HepG2 (cell line): ENCODE results near the gene CCL16. TPM values are rescaled to one million over a fixed set of nuclear protein-coding genes. Genes with fewer than 3 reads are reported as not detected.
A peak's percentile ranks its signal among the peaks of the same experiment; 100 is the strongest.

Experiments
- ADNP ChIP-seq: sonication (generic); formaldehyde crosslinking; IDR thresholded peaks from 2 replicates; pipeline ENCODE4 v1.4.0; 2020; ENCODE audit warnings: missing genetic modification reagents
- ASH2L ChIP-seq: fragments of 300-600, 200-600 bp; sonication (generic); IDR thresholded peaks from 2 replicates; pipeline ENCODE4 v1.7.0; 2017; ENCODE audit warnings: low read depth, mild to moderate bottlenecking, moderate library complexity, mixed read lengths, low read length; ENCODE audit not compliant: insufficient read length
- HDAC6 ChIP-seq: fragments of 200-600 bp; sonication (generic); IDR thresholded peaks from 2 replicates; pipeline ENCODE4 v1.7.0; 2017; ENCODE audit warnings: mild to moderate bottlenecking, antibody characterized with exemption, low read length, low read depth
- JUN ChIP-seq: sonication (generic); formaldehyde crosslinking; IDR thresholded peaks from 2 replicates; pipeline ENCODE4 v1.4.0; 2020; ENCODE audit warnings: mild to moderate bottlenecking, missing genetic modification reagents
- KLF9 ChIP-seq: IDR thresholded peaks from 2 replicates; pipeline ENCODE4 v1.6.1; 2016; ENCODE audit warnings: low read depth
- MLLT10 ChIP-seq: sonication (generic); formaldehyde crosslinking; IDR thresholded peaks from 2 replicates; pipeline ENCODE4 v1.4.0; 2020; ENCODE audit warnings: missing genetic modification reagents
- PHF8 ChIP-seq: sonication (generic); formaldehyde crosslinking; IDR thresholded peaks from 2 replicates; pipeline ENCODE4 v1.5.0; 2020; ENCODE audit warnings: missing genetic modification reagents
- REXO4 ChIP-seq: sonication (generic); formaldehyde crosslinking; IDR thresholded peaks from 2 replicates; pipeline ENCODE4 v1.8.0; 2022; ENCODE audit warnings: missing genetic modification reagents, mild to moderate bottlenecking, borderline replicate concordance
- SMAD1 ChIP-seq: sonication (generic); formaldehyde crosslinking; IDR thresholded peaks from 2 replicates; pipeline ENCODE4 v1.4.0; 2020; ENCODE audit warnings: missing genetic modification reagents, low read depth, mild to moderate bottlenecking, borderline replicate concordance
- TMF1 ChIP-seq: sonication (generic); formaldehyde crosslinking; IDR thresholded peaks from 2 replicates; pipeline ENCODE4 v1.8.1; 2022; ENCODE audit warnings: low read depth, missing genetic modification reagents
- YEATS4 ChIP-seq: sonication (generic); formaldehyde crosslinking; IDR thresholded peaks from 2 replicates; pipeline ENCODE4 v1.4.0; 2020; ENCODE audit warnings: missing genetic modification reagents, borderline replicate concordance
- ZFP36L1 ChIP-seq: sonication (generic); formaldehyde crosslinking; IDR thresholded peaks from 2 replicates; pipeline ENCODE4 v1.8.0; 2022; ENCODE audit warnings: mild to moderate bottlenecking, missing genetic modification reagents, moderate library complexity
- ZFY ChIP-seq: sonication (generic); formaldehyde crosslinking; IDR thresholded peaks from 2 replicates; pipeline ENCODE4 v1.4.0; 2020; ENCODE audit warnings: missing genetic modification reagents
- ZNF101 ChIP-seq: sonication (generic); formaldehyde crosslinking; IDR thresholded peaks from 2 replicates; pipeline ENCODE4 v1.4.0; 2020; ENCODE audit warnings: mild to moderate bottlenecking, low read depth, missing genetic modification reagents, borderline replicate concordance
- ZNF263 ChIP-seq: sonication (generic); formaldehyde crosslinking; IDR thresholded peaks from 2 replicates; pipeline ENCODE4 v1.4.0; 2020; ENCODE audit warnings: missing genetic modification reagents
- ZNF326 ChIP-seq: sonication (generic); formaldehyde crosslinking; IDR thresholded peaks from 2 replicates; pipeline ENCODE4 v1.4.0; 2020; ENCODE audit warnings: missing genetic modification reagents, borderline replicate concordance
- ZNF44 ChIP-seq: sonication (generic); formaldehyde crosslinking; IDR thresholded peaks from 2 replicates; pipeline ENCODE4 v1.5.1; 2020; ENCODE audit warnings: mild to moderate bottlenecking, missing genetic modification reagents
- ZNF770 ChIP-seq: sonication (generic); formaldehyde crosslinking; IDR thresholded peaks from 2 replicates; pipeline ENCODE4 v1.5.0; 2020; ENCODE audit warnings: mild to moderate bottlenecking, missing genetic modification reagents
- ZSCAN29 ChIP-seq: sonication (generic); formaldehyde crosslinking; conservative IDR thresholded peaks from 2 replicates; pipeline ENCODE4 v1.4.0; 2020; ENCODE audit warnings: mild to moderate bottlenecking, missing genetic modification reagents
- ZSCAN30 ChIP-seq: sonication (generic); formaldehyde crosslinking; IDR thresholded peaks from 2 replicates; pipeline ENCODE4 v1.5.0; 2020; ENCODE audit warnings: mild to moderate bottlenecking, missing genetic modification reagents
- polyA plus RNA-seq, 8 experiments: library from polyadenylated mRNA; depleted of rRNA in 3 of 8; stranded (reverse) in 7 of 8; unstranded in 1 of 8; fragments of >200 nt; fragmentation: Illumina TruSeq in 4 of 8; extraction: Trizol in 4 of 8; gene quantifications; 2 replicates each; pipeline versions ENCODE4 v1.2.1 to v1.2.3, GENCODE V29; 2011 to 2016; ENCODE audit warnings: low read depth in 4 of 8, missing spikeins in 1 of 8, mixed read lengths in 1 of 8; ENCODE audit not compliant: insufficient read depth in 1 of 8
- total RNA-seq, 5 experiments: library from RNA; depleted of rRNA; stranded (reverse); fragments of >200 nt; fragmentation: Illumina TruSeq; extraction: Trizol; gene quantifications; 2 replicates each; pipeline ENCODE4 v1.2.3, GENCODE V29; 2016; ENCODE audit warnings: low read depth in 1 of 5
- TF ChIP-seq, protein P1 (sequence below): sonication (generic); formaldehyde crosslinking; IDR thresholded peaks from 2 replicates; pipeline ENCODE4 v1.8.0; 2022; ENCODE audit warnings: low read depth, missing genetic modification reagents
- TF ChIP-seq, protein P2 (sequence below): conservative IDR thresholded peaks from 2 replicates; pipeline ENCODE4 v1.6.1; 2018; ENCODE audit warnings: missing genetic modification reagents
- TF ChIP-seq, protein P3 (sequence below): sonication (generic); formaldehyde crosslinking; IDR thresholded peaks from 2 replicates; pipeline ENCODE4 v1.8.0; 2023; ENCODE audit warnings: mild to moderate bottlenecking, missing genetic modification reagents
- TF ChIP-seq, protein P4 (sequence below): sonication (generic); formaldehyde crosslinking; IDR thresholded peaks from 2 replicates; pipeline ENCODE4 v1.4.0; 2020; ENCODE audit warnings: missing genetic modification reagents, borderline replicate concordance

CCL16 gene
- total and polyA plus RNA-seq, 2 of the 13 experiments (the other 11 are each of a cell fraction or from before 2014, with no cell fraction given) = 2.0 to 14.7 TPM

DNA sequence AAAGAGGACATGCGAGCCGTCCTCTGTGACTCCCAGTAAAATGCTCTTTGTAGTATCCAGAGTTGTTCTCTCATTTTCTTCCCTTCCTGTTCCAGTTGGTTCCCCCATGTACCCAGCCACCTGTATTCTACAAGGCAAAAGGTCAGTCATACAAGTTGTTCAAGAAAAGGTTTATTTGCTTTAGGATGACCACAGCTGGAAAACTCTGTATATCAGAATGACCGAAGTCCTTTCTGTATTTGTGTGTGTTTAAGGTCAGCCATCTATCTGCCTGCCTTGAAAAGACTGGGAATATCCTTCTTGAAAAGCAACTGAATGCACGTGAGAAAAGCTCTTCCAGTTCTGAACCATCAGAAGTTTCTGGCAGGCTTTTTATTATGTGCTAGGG lies 8.4 kb downstream of the CCL16 start (continued):
- TF ChIP-seq ZSCAN29 (CRISPR knock-in tag) (no peak), KLF9 (CRISPR knock-in tag) (0 out of 2 replicates have a peak, but pooled peaks have one; percentile 16), MLLT10 (CRISPR knock-in tag) (no peak), ZNF770 (CRISPR knock-in tag) (no peak), ZFP36L1 (CRISPR knock-in tag) (peak; percentile 22; the same call in 1 of the 2 replicates), REXO4 (no peak), ZNF263 (CRISPR knock-in tag) (no peak), ZNF44 (no peak), JUN (CRISPR knock-in tag) (no peak), ZSCAN30 (CRISPR knock-in tag) (no peak), ADNP (CRISPR knock-in tag) (0 out of 2 replicates have a peak, but pooled peaks have one; percentile 2), ZNF326 (CRISPR knock-in tag) (no peak), ZFY (no peak; the same call in 1 of the 2 replicates), ASH2L (no peak), SMAD1 (CRISPR knock-in tag) (no peak), HDAC6 (no peak), YEATS4 (CRISPR knock-in tag) (no peak), PHF8 (no peak), ZNF101 (CRISPR knock-in tag) (no peak), TMF1 (no peak)
- TF ChIP-seq, protein P1, sequence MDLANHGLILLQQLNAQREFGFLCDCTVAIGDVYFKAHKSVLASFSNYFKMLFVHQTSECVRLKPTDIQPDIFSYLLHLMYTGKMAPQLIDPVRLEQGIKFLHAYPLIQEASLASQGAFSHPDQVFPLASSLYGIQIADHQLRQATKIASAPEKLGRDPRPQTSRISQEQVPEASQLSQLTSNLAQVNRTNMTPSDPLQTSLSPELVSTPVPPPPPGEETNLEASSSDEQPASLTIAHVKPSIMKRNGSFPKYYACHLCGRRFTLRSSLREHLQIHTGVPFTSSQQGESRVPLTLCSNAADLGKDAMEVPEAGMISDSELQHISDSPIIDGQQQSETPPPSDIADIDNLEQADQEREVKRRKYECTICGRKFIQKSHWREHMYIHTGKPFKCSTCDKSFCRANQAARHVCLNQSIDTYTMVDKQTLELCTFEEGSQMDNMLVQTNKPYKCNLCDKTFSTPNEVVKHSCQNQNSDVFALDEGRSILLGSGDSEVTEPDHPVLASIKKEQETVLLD (CRISPR knock-in tag) = 0 out of 2 replicates have a peak, but pooled peaks have one; percentile 19
- TF ChIP-seq, protein P2, sequence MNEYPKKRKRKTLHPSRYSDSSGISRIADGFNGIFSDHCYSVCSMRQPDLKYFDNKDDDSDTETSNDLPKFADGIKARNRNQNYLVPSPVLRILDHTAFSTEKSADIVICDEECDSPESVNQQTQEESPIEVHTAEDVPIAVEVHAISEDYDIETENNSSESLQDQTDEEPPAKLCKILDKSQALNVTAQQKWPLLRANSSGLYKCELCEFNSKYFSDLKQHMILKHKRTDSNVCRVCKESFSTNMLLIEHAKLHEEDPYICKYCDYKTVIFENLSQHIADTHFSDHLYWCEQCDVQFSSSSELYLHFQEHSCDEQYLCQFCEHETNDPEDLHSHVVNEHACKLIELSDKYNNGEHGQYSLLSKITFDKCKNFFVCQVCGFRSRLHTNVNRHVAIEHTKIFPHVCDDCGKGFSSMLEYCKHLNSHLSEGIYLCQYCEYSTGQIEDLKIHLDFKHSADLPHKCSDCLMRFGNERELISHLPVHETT (CRISPR knock-in tag) = no peak
- TF ChIP-seq, protein P3, sequence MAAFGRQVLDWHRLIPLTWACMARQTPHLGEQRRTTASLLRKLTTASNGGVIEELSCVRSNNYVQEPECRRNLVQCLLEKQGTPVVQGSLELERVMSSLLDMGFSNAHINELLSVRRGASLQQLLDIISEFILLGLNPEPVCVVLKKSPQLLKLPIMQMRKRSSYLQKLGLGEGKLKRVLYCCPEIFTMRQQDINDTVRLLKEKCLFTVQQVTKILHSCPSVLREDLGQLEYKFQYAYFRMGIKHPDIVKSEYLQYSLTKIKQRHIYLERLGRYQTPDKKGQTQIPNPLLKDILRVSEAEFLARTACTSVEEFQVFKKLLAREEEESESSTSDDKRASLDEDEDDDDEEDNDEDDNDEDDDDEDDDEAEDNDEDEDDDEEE (CRISPR knock-in tag) = no peak
- TF ChIP-seq, protein P4, sequence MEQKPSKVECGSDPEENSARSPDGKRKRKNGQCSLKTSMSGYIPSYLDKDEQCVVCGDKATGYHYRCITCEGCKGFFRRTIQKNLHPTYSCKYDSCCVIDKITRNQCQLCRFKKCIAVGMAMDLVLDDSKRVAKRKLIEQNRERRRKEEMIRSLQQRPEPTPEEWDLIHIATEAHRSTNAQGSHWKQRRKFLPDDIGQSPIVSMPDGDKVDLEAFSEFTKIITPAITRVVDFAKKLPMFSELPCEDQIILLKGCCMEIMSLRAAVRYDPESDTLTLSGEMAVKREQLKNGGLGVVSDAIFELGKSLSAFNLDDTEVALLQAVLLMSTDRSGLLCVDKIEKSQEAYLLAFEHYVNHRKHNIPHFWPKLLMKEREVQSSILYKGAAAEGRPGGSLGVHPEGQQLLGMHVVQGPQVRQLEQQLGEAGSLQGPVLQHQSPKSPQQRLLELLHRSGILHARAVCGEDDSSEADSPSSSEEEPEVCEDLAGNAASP (CRISPR knock-in tag) = no peak
